GM18868 (cell line): ENCODE results near the gene MIEF1.

Source experiments
- ATAC-seq: cut with Tn5 transposase; IDR thresholded peaks from one replicate; pipeline ENCODE4 v1.9.1; 2021; ENCODE audit warnings: mild to moderate bottlenecking, moderate library complexity; ENCODE audit not compliant: unreplicated experiment

Gene MIEF1

DNA sequence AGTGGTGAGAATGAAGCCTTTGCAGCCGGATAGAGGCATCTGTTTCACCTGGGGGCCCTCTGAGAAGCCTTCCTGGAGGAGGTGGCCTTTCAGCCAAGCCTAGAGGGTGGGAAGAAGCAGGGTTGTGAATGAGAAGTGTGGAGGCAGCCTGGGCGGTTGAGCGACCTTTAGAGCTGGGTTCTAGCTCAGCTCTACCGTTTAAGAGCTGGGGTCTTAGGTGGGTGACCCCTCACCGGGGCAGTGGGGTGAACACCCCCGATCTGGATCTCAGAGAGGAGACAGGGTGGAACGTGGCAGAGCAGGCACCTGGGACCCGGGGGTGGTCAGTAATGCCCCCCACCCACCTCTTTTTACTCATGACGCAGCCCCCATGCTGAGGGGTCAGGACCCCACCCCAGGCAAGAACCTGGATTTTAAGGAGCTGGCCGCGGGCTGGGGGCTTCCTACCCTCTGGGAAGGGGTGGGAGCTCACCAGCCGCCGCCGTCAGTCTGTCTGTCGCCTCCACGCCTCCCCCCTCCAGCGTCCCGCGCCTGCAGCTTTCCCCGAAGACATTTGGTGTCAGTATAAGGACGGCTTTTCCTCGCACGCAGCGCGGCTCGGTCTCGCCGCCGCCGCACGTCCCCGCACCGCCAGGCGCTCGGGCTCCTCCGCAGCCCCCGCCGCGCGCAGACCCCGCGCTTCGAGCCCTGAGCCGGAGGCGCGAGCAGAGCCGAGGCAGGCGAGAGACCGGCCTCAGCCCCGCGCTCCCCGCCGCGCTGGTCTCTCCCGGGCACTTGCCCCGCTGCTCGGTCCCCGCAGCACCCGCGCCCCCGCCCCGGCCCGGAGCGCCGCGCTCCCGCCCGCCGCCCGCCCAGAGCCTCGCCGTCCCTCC lies 55.1 kb downstream of the MIEF1 start:
- ATAC-seq: no peak

DNA sequence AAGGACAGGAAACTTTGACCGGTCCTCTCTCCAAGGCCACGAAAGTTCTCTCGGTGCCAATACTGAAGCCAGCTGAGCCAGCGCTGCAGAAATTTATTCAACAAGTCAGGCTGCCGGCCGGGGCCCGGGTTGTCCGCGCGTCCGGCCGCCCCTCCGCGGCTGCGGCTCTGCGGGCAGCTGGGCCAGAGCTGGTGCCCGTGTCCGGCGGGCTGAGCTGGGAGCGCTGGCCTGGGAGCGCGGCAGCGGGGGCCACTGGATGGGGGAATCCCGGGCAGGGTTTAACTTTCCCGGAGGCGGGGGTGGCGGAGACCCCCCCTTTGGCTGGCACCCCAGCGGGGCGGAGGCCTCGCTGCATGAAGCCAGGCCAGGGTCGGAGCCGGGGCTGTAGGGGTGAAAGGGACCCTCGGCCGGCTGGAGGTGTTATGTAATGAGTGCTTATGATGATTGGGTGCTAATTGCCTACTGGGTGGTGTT lies 56.2 kb downstream of the MIEF1 start:
- ATAC-seq: no peak

GRCh38 chr22:39558950-39559349 lies 56.9 kb downstream of the MIEF1 start:
- no peak for ATAC-seq

DNA sequence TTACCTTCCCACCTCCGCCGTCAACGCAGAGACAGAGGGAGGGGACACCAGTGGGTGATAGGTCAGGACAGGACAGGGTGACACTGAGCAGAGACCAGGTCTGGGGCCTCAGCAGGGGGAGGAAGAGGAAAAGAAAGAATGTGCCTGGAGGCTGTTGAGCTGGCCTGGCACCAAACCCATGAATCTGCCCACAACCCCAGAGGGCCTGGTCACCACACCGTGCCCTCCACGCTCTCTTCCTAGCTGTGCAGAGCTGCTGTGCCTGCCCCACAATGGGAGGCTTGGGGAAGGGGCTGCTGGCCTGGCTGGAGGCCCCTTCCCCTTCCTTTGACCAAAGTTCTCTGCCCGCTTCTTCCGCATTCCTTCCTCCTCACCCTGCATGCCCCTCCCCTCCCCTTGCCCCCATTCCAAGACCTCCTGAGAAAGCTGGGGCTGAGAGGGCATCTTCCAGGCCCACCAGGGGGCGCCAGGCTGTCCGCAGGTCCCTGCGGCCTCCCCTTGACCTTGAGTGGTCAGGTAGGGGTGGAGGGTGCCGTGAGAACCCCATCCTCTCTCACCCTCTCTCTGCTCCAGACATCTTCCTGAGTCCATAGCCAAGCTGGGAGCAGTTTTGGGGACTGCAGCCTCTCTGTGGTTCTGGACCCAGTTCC lies 57.5 kb downstream of the MIEF1 start:
- ATAC-seq: no peak

- no peak for ATAC-seq
These were observed 58.0 kb downstream of the MIEF1 start for GRCh38 chr22:39560127-39560526.

GRCh38 chr22:39562839-39563489 lies 60.9 kb downstream of the MIEF1 start:
- ATAC-seq: no peak

DNA sequence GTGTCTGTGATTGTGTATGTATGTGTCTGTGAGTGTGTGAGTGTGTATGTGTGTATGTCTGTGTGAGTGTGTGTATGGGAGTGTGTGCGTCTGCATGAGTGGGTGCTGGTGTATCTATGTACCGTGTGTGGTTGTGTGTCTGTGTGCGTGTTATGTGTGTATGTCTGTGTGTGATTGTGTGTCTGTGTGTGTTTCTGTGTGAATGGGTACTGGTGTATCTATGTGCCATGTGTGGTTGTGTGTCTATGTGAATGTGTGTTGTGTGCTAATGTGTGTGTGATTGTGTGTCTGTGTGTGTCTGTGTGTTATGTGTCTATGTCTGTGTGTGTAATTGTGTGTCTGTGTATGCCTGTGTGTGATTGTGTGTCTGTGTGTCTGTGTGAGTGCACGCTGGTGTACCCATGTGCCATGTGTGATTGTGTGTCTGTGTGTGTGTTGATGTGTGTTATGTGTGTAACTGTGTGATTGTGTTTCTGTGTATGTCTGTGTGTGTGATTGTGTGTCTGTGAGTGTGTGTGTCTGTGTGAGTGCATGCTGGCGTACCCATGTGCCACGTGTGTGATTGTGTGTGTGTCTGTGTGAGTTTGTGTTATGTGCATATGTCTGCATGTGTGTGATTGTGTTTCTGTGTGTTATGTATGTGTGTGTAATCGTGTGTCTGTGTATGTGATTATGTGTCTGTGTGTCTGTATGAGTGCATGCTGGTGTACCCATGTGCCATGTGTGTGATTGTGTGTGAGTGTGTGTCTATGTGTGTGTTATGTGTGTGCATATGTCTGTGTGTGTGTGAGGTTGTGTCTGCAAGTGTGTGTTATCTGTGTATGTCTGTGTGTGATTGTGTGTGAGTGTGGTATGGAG lies 61.7 kb downstream of the MIEF1 start:
- ATAC-seq: no peak

DNA sequence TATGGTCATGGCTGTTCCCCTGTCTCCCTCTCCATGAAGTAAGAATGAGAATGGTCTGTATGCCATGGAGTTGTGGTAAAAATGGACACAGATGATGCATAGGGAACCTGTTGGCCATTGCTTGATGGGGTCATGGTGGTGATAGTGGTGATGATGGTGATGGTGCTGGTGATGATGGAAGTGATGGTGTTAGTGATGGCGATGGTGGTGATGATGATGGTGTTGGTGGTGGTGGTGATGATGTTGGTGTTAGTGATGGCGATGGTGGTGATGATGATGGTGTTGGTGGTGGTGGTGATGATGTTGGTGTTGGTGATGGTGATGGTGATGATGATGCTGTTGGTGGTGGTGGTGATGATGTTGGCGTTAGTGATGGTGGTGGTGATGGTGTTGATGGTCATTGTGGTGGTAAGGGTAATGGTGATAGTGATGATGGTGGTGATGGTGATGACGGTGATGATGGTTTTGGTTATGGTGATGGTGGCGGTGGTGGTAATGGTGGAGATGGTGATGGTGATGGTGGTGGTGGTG lies 63.4 kb downstream of the MIEF1 start:
- ATAC-seq: no peak

GRCh38 chr22:39567135-39567946 lies 65.3 kb downstream of the MIEF1 start:
- ATAC-seq: no peak
